Measurements from ENCODE around the gene ACER2. TPM values are rescaled to one million over a fixed set of nuclear protein-coding genes. Genes with fewer than 3 reads are reported as not detected.

The ACER2 gene
- total and polyA plus RNA-seq, 2 of the 4 experiments (the other 2 are of a cell fraction) = 0.84 to 1.6 TPM

DNA sequence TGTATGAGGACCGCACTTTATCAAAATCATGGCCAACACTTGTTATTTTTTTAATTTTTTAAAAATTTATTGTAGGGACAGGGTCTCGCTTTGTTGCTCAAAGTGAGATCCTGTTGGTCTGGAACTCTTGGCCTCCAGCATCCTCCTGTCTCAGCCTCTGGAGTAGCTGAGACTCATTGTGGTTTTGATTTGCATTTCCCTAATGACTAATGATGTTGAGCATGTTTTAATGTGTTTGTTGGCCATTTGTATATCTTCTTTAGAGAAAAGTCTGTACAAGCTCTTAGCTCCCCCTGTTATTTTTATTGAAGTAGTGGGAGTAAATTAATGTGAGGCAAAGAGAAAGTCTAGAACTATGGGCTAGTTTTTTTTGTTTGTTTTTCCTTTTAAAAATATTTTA, 27.2 kb upstream of the ACER2 start:
- Histone ChIP-seq H3K9me1 (ENCODE audit: insufficient read depth, low read length) (no peaks in the 10 kb centered on the region), H3K36me3 (ENCODE audit: control insufficient read depth, insufficient read depth, low read length) (peaks cover 17% of the 10 kb centered on the region), H2BK20ac (ENCODE audit: low read depth, low read length) (no peak overlapping the region), H2BK15ac (ENCODE audit: low read depth, low read length) (no peak overlapping the region), H3K4me1 (ENCODE audit: control insufficient read depth, insufficient read depth, low read length) (peaks cover 2% of the 10 kb centered on the region; the same call in 1 of the 2 replicates), H3K4ac (ENCODE audit: low read depth, low read length) (no peak overlapping the region), H4K91ac (ENCODE audit: insufficient read depth, low read depth, low read length) (no peak overlapping the region), H3K23ac (ENCODE audit: low read depth, low read length) (no peak overlapping the region), H4K8ac (ENCODE audit: low read depth in 2 of 2, low read length in 2 of 2) (no peak overlapping the region), H2AK9ac (replicated peaks; ENCODE audit: low read depth, low read length, poor library complexity) (no peak overlapping the region), H2BK120ac (ENCODE audit: low read depth, low read length) (no peak overlapping the region), H2BK5ac (ENCODE audit: low read depth, low read length, poor library complexity, severe bottlenecking) (no peak overlapping the region), H3K79me1 (ENCODE audit: low read depth in 1 of 2, low read length in 2 of 2) (peaks cover 3 to 28% of the 10 kb centered on the region in 2 experiments; a peak in 3 of 4 replicates), H3K27ac (ENCODE audit: insufficient read depth, low read length) (no peak overlapping the region), H3K9me3 (ENCODE audit: control insufficient read depth, insufficient read depth, low read length) (no peaks in the 10 kb centered on the region), H3K14ac (replicated peaks; ENCODE audit: low read depth, low read length) (no peak overlapping the region), H3K4me2 (ENCODE audit: low read depth, low read length) (no peak overlapping the region), H3K18ac (ENCODE audit: low read depth, low read length) (no peak overlapping the region), H4K20me1 (ENCODE audit: insufficient read depth, low read length) (peaks cover 30% of the 10 kb centered on the region; the same call in 1 of the 2 replicates), H2AK5ac (ENCODE audit: low read depth, low read length) (no peak overlapping the region), H2AFZ (replicated peaks; ENCODE audit: low read length, poor library complexity) (no peak overlapping the region), H3K56ac (ENCODE audit: extremely low read depth, insufficient read depth, low read length) (no peak overlapping the region), H3K27me3 (ENCODE audit: control insufficient read depth, insufficient read depth, low read length) (no peaks in the 10 kb centered on the region), H3K4me3 (ENCODE audit: insufficient read depth, low read depth, low read length) (no peak overlapping the region), H3K9ac (ENCODE audit: low read depth, low read length) (no peak overlapping the region), H4K5ac (ENCODE audit: low read depth, low read length) (no peak overlapping the region)
- WGBS, 2 experiments (ENCODE audit: extremely low coverage in 2 of 2, insufficient read length in 1 of 2) = no CpG with 5 or more reads among the region's 2 CpGs
- dilution Hi-C loops (cut with HindIII; ENCODE audit: low sequenced_read_pairs, unreplicated experiment) = no loop called here
- POLR2A ChIA-PET (ENCODE audit: unreplicated experiment) = no interaction called here
- DNase-seq = no peak
- ATAC-seq (ENCODE audit: low read depth) = no peak
- intact Hi-C loops (cut with micrococcal nuclease) = loop anchor here (2.0 to 5.0 kb wide), 2 partner anchors 27 to 199 kb away; partner anchors contain the start of gene ACER2
- CTCF ChIA-PET = no interaction called here
- TF ChIP-seq RCOR1 (IDR thresholded peaks at IDR 0.05; ENCODE audit: insufficient replicate concordance, low read length) (no peak), NFE2L2 (IDR thresholded peaks at IDR 0.05; ENCODE audit: low read depth, low read length) (no peak), MAZ (IDR thresholded peaks at IDR 0.05; ENCODE audit: borderline replicate concordance, low read depth, low read length) (no peak), SMC3 (IDR thresholded peaks at IDR 0.05; ENCODE audit: low read depth, low read length) (no peak), RAD21 (IDR thresholded peaks at IDR 0.05; ENCODE audit: low read length) (no peak), POLR2A (IDR thresholded peaks at IDR 0.05; ENCODE audit: low read depth, low read length) (no peak), BHLHE40 (IDR thresholded peaks at IDR 0.05; ENCODE audit: low read depth, low read length) (no peak), MXI1 (IDR thresholded peaks at IDR 0.05; ENCODE audit: borderline replicate concordance, low read depth, low read length) (no peak), FOS (IDR thresholded peaks at IDR 0.05; ENCODE audit: low read depth, low read length) (no peak), MAFK (IDR thresholded peaks at IDR 0.05; ENCODE audit: low read depth, low read length) (no peak), CEBPB (IDR thresholded peaks at IDR 0.05; ENCODE audit: low read depth, low read length) (no peak), CHD1 (IDR thresholded peaks at IDR 0.05; ENCODE audit: low read depth, low read length) (no peak), RFX5 (IDR thresholded peaks at IDR 0.05; ENCODE audit: low read depth, low read length) (no peak)
- TF ChIP-seq, protein P1, sequence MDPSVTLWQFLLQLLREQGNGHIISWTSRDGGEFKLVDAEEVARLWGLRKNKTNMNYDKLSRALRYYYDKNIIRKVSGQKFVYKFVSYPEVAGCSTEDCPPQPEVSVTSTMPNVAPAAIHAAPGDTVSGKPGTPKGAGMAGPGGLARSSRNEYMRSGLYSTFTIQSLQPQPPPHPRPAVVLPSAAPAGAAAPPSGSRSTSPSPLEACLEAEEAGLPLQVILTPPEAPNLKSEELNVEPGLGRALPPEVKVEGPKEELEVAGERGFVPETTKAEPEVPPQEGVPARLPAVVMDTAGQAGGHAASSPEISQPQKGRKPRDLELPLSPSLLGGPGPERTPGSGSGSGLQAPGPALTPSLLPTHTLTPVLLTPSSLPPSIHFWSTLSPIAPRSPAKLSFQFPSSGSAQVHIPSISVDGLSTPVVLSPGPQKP (IDR thresholded peaks at IDR 0.05; ENCODE audit: borderline replicate concordance, low read depth, low read length) = no peak
- TF ChIP-seq, protein P2, sequence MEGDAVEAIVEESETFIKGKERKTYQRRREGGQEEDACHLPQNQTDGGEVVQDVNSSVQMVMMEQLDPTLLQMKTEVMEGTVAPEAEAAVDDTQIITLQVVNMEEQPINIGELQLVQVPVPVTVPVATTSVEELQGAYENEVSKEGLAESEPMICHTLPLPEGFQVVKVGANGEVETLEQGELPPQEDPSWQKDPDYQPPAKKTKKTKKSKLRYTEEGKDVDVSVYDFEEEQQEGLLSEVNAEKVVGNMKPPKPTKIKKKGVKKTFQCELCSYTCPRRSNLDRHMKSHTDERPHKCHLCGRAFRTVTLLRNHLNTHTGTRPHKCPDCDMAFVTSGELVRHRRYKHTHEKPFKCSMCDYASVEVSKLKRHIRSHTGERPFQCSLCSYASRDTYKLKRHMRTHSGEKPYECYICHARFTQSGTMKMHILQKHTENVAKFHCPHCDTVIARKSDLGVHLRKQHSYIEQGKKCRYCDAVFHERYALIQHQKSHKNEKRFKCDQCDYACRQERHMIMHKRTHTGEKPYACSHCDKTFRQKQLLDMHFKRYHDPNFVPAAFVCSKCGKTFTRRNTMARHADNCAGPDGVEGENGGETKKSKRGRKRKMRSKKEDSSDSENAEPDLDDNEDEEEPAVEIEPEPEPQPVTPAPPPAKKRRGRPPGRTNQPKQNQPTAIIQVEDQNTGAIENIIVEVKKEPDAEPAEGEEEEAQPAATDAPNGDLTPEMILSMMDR (conservative IDR thresholded peaks at IDR 0.05; ENCODE audit: low read depth, low read length) = no peak
- TF ChIP-seq, protein P3, sequence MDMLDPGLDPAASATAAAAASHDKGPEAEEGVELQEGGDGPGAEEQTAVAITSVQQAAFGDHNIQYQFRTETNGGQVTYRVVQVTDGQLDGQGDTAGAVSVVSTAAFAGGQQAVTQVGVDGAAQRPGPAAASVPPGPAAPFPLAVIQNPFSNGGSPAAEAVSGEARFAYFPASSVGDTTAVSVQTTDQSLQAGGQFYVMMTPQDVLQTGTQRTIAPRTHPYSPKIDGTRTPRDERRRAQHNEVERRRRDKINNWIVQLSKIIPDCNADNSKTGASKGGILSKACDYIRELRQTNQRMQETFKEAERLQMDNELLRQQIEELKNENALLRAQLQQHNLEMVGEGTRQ (IDR thresholded peaks at IDR 0.05; ENCODE audit: low read depth, low read length) = no peak
- BruUV-seq (replicated peaks) = no TSS peak
- in situ Hi-C loops (cut with MboI; ENCODE audit: low sequenced_read_pairs) = no loop called here
